Motor neuron (in vitro differentiated cells): ENCODE data around the gene NCR2. TPM values are rescaled to one million over a fixed set of nuclear protein-coding genes. Genes with fewer than 3 reads are reported as not detected.

ENCODE experiments used
- ATAC-seq, 8 experiments: fragments of 200-7000 bp; cut with Tn5 transposase; replicated peaks in 6 of 8; 2 replicates each; pipeline ENCODE4 v1.8.0; 2021; ENCODE audit warnings: mild to moderate bottlenecking in 8 of 8, moderate library complexity in 8 of 8
- H3K27ac ChIP-seq, 2 donors: fragments of 250-450 bp; sonication (Bioruptor Pico); 2 replicates each; pipeline ENCODE4 v1.9.0; 2021; ENCODE audit warnings: antibody characterized with exemption in 2 of 2, mild to moderate bottlenecking in 2 of 2, moderate library complexity in 1 of 2
- H3K4me1 ChIP-seq, 2 donors: fragments of 250-450 bp; sonication (Bioruptor Pico); replicated peaks in 1 of 2; 2 replicates each; pipeline ENCODE4 v1.6.1; 2021; ENCODE audit warnings: antibody characterized with exemption in 2 of 2, mild to moderate bottlenecking in 2 of 2, moderate library complexity in 1 of 2
- H3K4me3 ChIP-seq, 5 donors: fragments of 250-450 bp; sonication (Bioruptor Pico); 2 replicates each; pipeline ENCODE4 v1.9.0; 2021; ENCODE audit warnings: antibody characterized with exemption in 5 of 5, mild to moderate bottlenecking in 5 of 5, moderate library complexity in 4 of 5
- WGBS, 10 experiments: fragments of 450-650 bp; shearing (Covaris generic); methylation state at CpG; one replicate each; pipeline ENCODE4 v1.0.0; 2022; 5-methylcytosine and 5-hydroxymethylcytosine counted together
- in situ Hi-C, 9 experiments: fragments of 400-800 bp; cut with MboI; loops; one replicate each; pipeline ENCODE4 v1.15.0; 2021; ENCODE audit warnings: low sequenced_read_pairs in 9 of 9, low pct_unique_long_range_greater_than_20kb in 2 of 9; ENCODE audit not compliant: unreplicated experiment in 9 of 9
- total RNA-seq, 8 experiments: library from RNA; unstranded; fragments of 300-600 nt; gene quantifications; 2 replicates each; pipeline versions ENCODE4 v1.2.3 to v1.2.4, GENCODE V29; 2022

The NCR2 gene
- total RNA-seq, 8 experiments from 2014 or later, result not detected

- peak overlapping the region; percentile 2 to 34 (median 15) for H3K4me3 ChIP-seq
- WGBS, 10 experiments, result 0 to 7% (median 5%) methylated on average over 3 to 17 of the region's 39 CpGs; no CpG with 5 or more reads in 4 of the 10 experiments
- H3K27ac ChIP-seq, result peak overlapping the region in 1 of 2 donors; percentile 64
- peaks cover 39 to 46% of the 10 kb centered on the region in 2 donors for H3K4me1 ChIP-seq
- ATAC-seq, result peak; percentile 59 to 87 (median 80)
- in situ Hi-C loops, result loop anchor here in 8 of 9 experiments (10.0 to 25.0 kb wide), 5 partner anchors 216 to 666 kb away; no protein-coding TSS in a partner anchor
Observed at GRCh38 chr6:41371461-41371991, 36.1 kb downstream of the NCR2 start.

GRCh38 chr6:41371992-41372831 lies 36.8 kb downstream of the NCR2 start:
- H3K4me1 ChIP-seq, result peaks cover 39 to 46% of the 10 kb centered on the region in 2 donors
- in situ Hi-C loops, result loop anchor here in 8 of 9 experiments (10.0 to 25.0 kb wide), 5 partner anchors 215 to 665 kb away; no protein-coding TSS in a partner anchor
- WGBS, 10 experiments, result 0 to 4% (median 0%) methylated on average over 1 to 22 of the region's 42 CpGs; no CpG with 5 or more reads in 3 of the 10 experiments
- peak overlapping the region; percentile 2 to 34 (median 15) for H3K4me3 ChIP-seq
- peak; percentile 51 to 82 (median 75) for ATAC-seq
- no peak overlapping the region for H3K27ac ChIP-seq

- H3K4me1 ChIP-seq, result peaks cover 39 to 46% of the 10 kb centered on the region in 2 donors
- peak overlapping the region in 3 of 5 donors; percentile 2 to 34 (median 10) for H3K4me3 ChIP-seq
- in situ Hi-C loops, result loop anchor here in 8 of 9 experiments (10.0 to 25.0 kb wide), 5 partner anchors 214 to 664 kb away; no protein-coding TSS in a partner anchor
- WGBS, 10 experiments, result 0 to 11% (median 3%) methylated on average over 1 to 10 of the region's 81 CpGs; no CpG with 5 or more reads in 5 of the 10 experiments
- no peak overlapping the region for H3K27ac ChIP-seq
- ATAC-seq, result no peak
Observed at GRCh38 chr6:41372832-41373626, 37.6 kb downstream of the NCR2 start.

- Histone ChIP-seq H3K4me1 (peaks cover 39 to 46% of the 10 kb centered on the region in 2 donors), H3K27ac (no peak overlapping the region), H3K4me3 (no peak overlapping the region)
- in situ Hi-C loops, result loop anchor here in 8 of 9 experiments (10.0 to 25.0 kb wide), 5 partner anchors 214 to 664 kb away; no protein-coding TSS in a partner anchor
- ATAC-seq, result no peak
- WGBS, 10 experiments, result 5 to 20% (median 18%) methylated on average over 2 to 12 of the region's 22 CpGs; no CpG with 5 or more reads in 5 of the 10 experiments
Observed at GRCh38 chr6:41373627-41373918, 38.2 kb downstream of the NCR2 start.

GRCh38 chr6:41373919-41374617 lies 38.7 kb downstream of the NCR2 start:
- in situ Hi-C loops, result loop anchor here in 8 of 9 experiments (10.0 to 25.0 kb wide), 5 partner anchors 213 to 663 kb away; no protein-coding TSS in a partner anchor
- Histone ChIP-seq H3K27ac (no peak overlapping the region), H3K4me3 (peak overlapping the region in 3 of 5 donors; percentile 3 to 7 (median 6)), H3K4me1 (peaks cover 38 to 45% of the 10 kb centered on the region in 2 donors)
- 0 to 20% (median 2%) methylated on average over 1 to 32 of the region's 65 CpGs; no CpG with 5 or more reads in 4 of the 10 experiments for WGBS, 10 experiments
- ATAC-seq, result no peak

- peak overlapping the region in 2 of 5 donors; percentile 9 to 11 for H3K4me3 ChIP-seq
Observed at GRCh38 chr6:41374618-41375590, 39.5 kb downstream of the NCR2 start.

GRCh38 chr6:41375598-41376151 lies 40.3 kb downstream of the NCR2 start:
- in situ Hi-C loops, result loop anchor here in 1 of 9 experiments (10.0 kb wide), 1 partner anchor 219 kb away; no protein-coding TSS in a partner anchor
- no peak for ATAC-seq
- Histone ChIP-seq H3K4me3 (peak overlapping the region in 1 of 5 donors; percentile 0), H3K27ac (no peak overlapping the region), H3K4me1 (peaks cover 33 to 40% of the 10 kb centered on the region in 2 donors)
- 0 to 45% (median 19%) methylated on average over 1 to 21 of the region's 30 CpGs; no CpG with 5 or more reads in 4 of the 10 experiments for WGBS, 10 experiments

More at GRCh38 chr6:41374618-41375590, 39.5 kb downstream of the NCR2 start:
- no peak overlapping the region for H3K27ac ChIP-seq
- WGBS, 10 experiments, result 0 to 34% (median 6%) methylated on average over 3 to 16 of the region's 46 CpGs; no CpG with 5 or more reads in 2 of the 10 experiments
- in situ Hi-C loops, result loop anchor here in 8 of 9 experiments (10.0 to 25.0 kb wide), 5 partner anchors 212 to 662 kb away; no protein-coding TSS in a partner anchor
- peak in 1 of 8 experiments; percentile 4 for ATAC-seq
- H3K4me1 ChIP-seq, result peaks cover 36 to 44% of the 10 kb centered on the region in 2 donors

GRCh38 chr6:41376176-41376575 lies 40.8 kb downstream of the NCR2 start:
- Histone ChIP-seq H3K27ac (no peak overlapping the region), H3K4me3 (no peak overlapping the region), H3K4me1 (peaks cover 30 to 35% of the 10 kb centered on the region in 2 donors)
- in situ Hi-C loops, result loop anchor here in 1 of 9 experiments (10.0 kb wide), 1 partner anchor 219 kb away; no protein-coding TSS in a partner anchor
- WGBS, 10 experiments, result 0 to 78% (median 33%) methylated on average over 1 to 2 of the region's 5 CpGs; no CpG with 5 or more reads in 5 of the 10 experiments
- no peak for ATAC-seq

GRCh38 chr6:41377071-41377470 lies 41.7 kb downstream of the NCR2 start:
- 29 to 86% (median 69%) methylated on average over 1 to 4 of the region's 4 CpGs for WGBS, 10 experiments
- H3K4me3 ChIP-seq, result no peak overlapping the region
- H3K4me1 ChIP-seq, result peaks cover 24 to 34% of the 10 kb centered on the region in 2 donors

GRCh38 chr6:41379306-41379705 lies 43.9 kb downstream of the NCR2 start:
- in situ Hi-C loops, result loop anchor here in 1 of 9 experiments (10.0 kb wide), 1 partner anchor 215 kb away; no protein-coding TSS in a partner anchor
- Histone ChIP-seq H3K27ac (no peak overlapping the region), H3K4me1 (peaks cover 4 to 14% of the 10 kb centered on the region in 2 donors), H3K4me3 (no peak overlapping the region)
- no peak for ATAC-seq

More at GRCh38 chr6:41377071-41377470, 41.7 kb downstream of the NCR2 start:
- no peak for ATAC-seq
- H3K27ac ChIP-seq, result no peak overlapping the region
- in situ Hi-C loops, result loop anchor here in 1 of 9 experiments (10.0 kb wide), 1 partner anchor 218 kb away; no protein-coding TSS in a partner anchor
